HepG2 (cell line): Measurements from ENCODE around the gene DENND5B. TPM values are rescaled to one million over a fixed set of nuclear protein-coding genes. Genes with fewer than 3 reads are reported as not detected.

ENCODE experiments used
- ATAC-seq: fragments of 200-7000 bp; cut with Tn5 transposase; 3 replicates; pipeline ENCODE4 v1.9.1; 2020; ENCODE audit warnings: mild to moderate bottlenecking, moderate library complexity
- BruUV-seq: library from RNA; stranded (reverse); fragments of 400-500 nt; replicated peaks from 2 replicates; lab custom pipeline; 2021; lab: Mats Ljungman, UMichigan
- CTCF ChIA-PET: fragments of 300-600 bp; formaldehyde crosslinking; extraction: SDS; loops from one replicate; lab custom pipeline; 2021; ENCODE audit warnings: low total read pairs, inconsistent platforms, low intra/inter-chr PET ratio; lab: Yijun Ruan, JAX
- POLR2A ChIA-PET: fragments of 350-600 bp; sonication (Branson Sonifier 250); formaldehyde crosslinking; loops from one replicate; lab custom pipeline; 2020; ENCODE audit warnings: antibody characterized with exemption, inconsistent platforms; lab: Yijun Ruan, JAX
- DNase-seq: peaks from one replicate; pipeline ENCODE4 v3.0.0-alpha.2; 2015; ENCODE audit warnings: low spot score
- FAIRE-seq: peaks from 3 replicates; lab custom pipeline; 2011; peaks lifted over from hg19 to GRCh38; lab: Jason Lieb, UNC
- H2AFZ ChIP-seq: one replicate; pipeline ENCODE4 v1.6.1; 2011; ENCODE audit warnings: low read length, inconsistent platforms
- H3K27ac ChIP-seq: fragments of 300-600 bp; 3 replicates; pipeline ENCODE4 v1.8.0; 2011; ENCODE audit warnings: mixed run types, mild to moderate bottlenecking, mixed read lengths, low read length, inconsistent platforms; ENCODE audit not compliant: insufficient read depth; ENCODE audit errors: extremely low read length
- H3K27me3 ChIP-seq, 2 experiments: fragments of 200-600 bp in 1 of 2; 2 replicates in 1 of 2; 3 replicates in 1 of 2; pipeline versions ENCODE4 v1.6.0 to v1.8.0; 2011; ENCODE audit warnings: low read length in 2 of 2, mild to moderate bottlenecking in 2 of 2, moderate library complexity in 2 of 2, inconsistent platforms in 1 of 2; ENCODE audit not compliant: insufficient read depth in 2 of 2, control insufficient read depth in 1 of 2
- H3K36me3 ChIP-seq, 2 experiments: fragments of 200-600 bp in 1 of 2; replicated peaks in 1 of 2; 2 replicates in 1 of 2; 3 replicates in 1 of 2; pipeline versions ENCODE4 v1.5.1 to v1.8.0; 2011; ENCODE audit warnings: low read length in 2 of 2, inconsistent platforms in 1 of 2; ENCODE audit not compliant: insufficient read depth in 2 of 2, control insufficient read depth in 1 of 2
- H3K4me1 ChIP-seq: 2 replicates; pipeline ENCODE4 v1.5.1; 2012; ENCODE audit warnings: low read length, inconsistent platforms; ENCODE audit not compliant: insufficient read depth
- H3K4me2 ChIP-seq: 2 replicates; pipeline ENCODE4 v1.6.0; 2011; ENCODE audit warnings: low read depth, low read length, inconsistent platforms
- H3K4me3 ChIP-seq, 3 experiments: fragments of 200-600 bp in 1 of 3; sonication (generic), shearing (Covaris generic) in 1 of 3; replicated peaks in 1 of 3; 2 replicates each; pipeline ENCODE4 v1.5.1; 2011 to 2016; ENCODE audit warnings: low read length in 3 of 3, inconsistent platforms in 2 of 3, low read depth in 2 of 3, mild to moderate bottlenecking in 2 of 3, control low read depth in 1 of 3, mixed read lengths in 1 of 3; ENCODE audit not compliant: insufficient read depth in 1 of 3
- H3K79me2 ChIP-seq: one replicate; pipeline ENCODE4 v1.6.1; 2011; ENCODE audit warnings: low read length, inconsistent platforms; ENCODE audit not compliant: insufficient read depth
- H3K9ac ChIP-seq: 2 replicates; pipeline ENCODE4 v1.6.0; 2011; ENCODE audit warnings: mild to moderate bottlenecking, low read depth, low read length, inconsistent platforms; ENCODE audit not compliant: insufficient read depth
- H3K9me3 ChIP-seq: 2 replicates; pipeline ENCODE4 v1.5.1; 2012; ENCODE audit warnings: mild to moderate bottlenecking, low read length
- H4K20me1 ChIP-seq: 2 replicates; pipeline ENCODE4 v1.6.0; 2011; ENCODE audit warnings: inconsistent platforms, mild to moderate bottlenecking, low read length, moderate library complexity; ENCODE audit not compliant: insufficient read depth
- AGO2 ChIP-seq: fragments of 200-400 bp; formaldehyde crosslinking; optimal IDR thresholded peaks from 2 replicates; pipeline ENCODE3; 2017; ENCODE audit warnings: mild to moderate bottlenecking, low read depth, low read length, moderate library complexity
- CHCHD3 ChIP-seq: sonication (generic); formaldehyde crosslinking; IDR thresholded peaks from 2 replicates; pipeline ENCODE4 v1.8.0; 2022; ENCODE audit warnings: mild to moderate bottlenecking, missing genetic modification reagents, moderate library complexity
- GABPA ChIP-seq, 2 experiments: IDR thresholded peaks; 2 replicates each; pipeline ENCODE4 v1.6.1; 2011 to 2016; ENCODE audit warnings: low read depth in 2 of 2, low read length in 1 of 2, missing biosample characterization in 1 of 2, missing genetic modification characterization in 1 of 2
- LCORL ChIP-seq, 2 experiments: fragments of 450-650 bp in 1 of 2; sonication (generic) in 1 of 2; formaldehyde crosslinking in 1 of 2; IDR thresholded peaks; 2 replicates each; pipeline versions ENCODE4 v1.5.0 to v1.6.1; 2017 to 2020; ENCODE audit warnings: antibody characterized with exemption in 1 of 2, missing genetic modification reagents in 1 of 2
- NFKB2 ChIP-seq: sonication (generic); formaldehyde crosslinking; IDR thresholded peaks from 2 replicates; pipeline ENCODE4 v1.4.0; 2020; ENCODE audit warnings: missing genetic modification reagents, borderline replicate concordance
- NFKBIZ ChIP-seq: IDR thresholded peaks from 2 replicates; pipeline ENCODE4 v1.6.1; 2018; ENCODE audit warnings: missing genetic modification reagents, missing compliant biosample characterization
- RBFOX2 ChIP-seq: fragments of 200-400 bp; formaldehyde crosslinking; IDR thresholded peaks from 2 replicates; pipeline ENCODE4 v1.6.1; 2017; ENCODE audit warnings: low read depth, mild to moderate bottlenecking, low read length
- RFX3 ChIP-seq: IDR thresholded peaks from 2 replicates; pipeline ENCODE4 v1.6.1; 2016; ENCODE audit warnings: missing biosample characterization, missing genetic modification reagents
- ZIK1 ChIP-seq: sonication (generic); formaldehyde crosslinking; IDR thresholded peaks from 2 replicates; pipeline ENCODE4 v1.5.0; 2020; ENCODE audit warnings: mild to moderate bottlenecking, low read depth, missing genetic modification reagents, borderline replicate concordance
- ZNF234 ChIP-seq: sonication (generic); formaldehyde crosslinking; conservative IDR thresholded peaks from 2 replicates; pipeline ENCODE4 v1.5.1; 2020; ENCODE audit warnings: mild to moderate bottlenecking, missing genetic modification reagents
- ZNF572 ChIP-seq: sonication (generic); formaldehyde crosslinking; IDR thresholded peaks from 2 replicates; pipeline ENCODE4 v1.5.1; 2020; ENCODE audit warnings: mild to moderate bottlenecking, missing genetic modification reagents
- ZNF616 ChIP-seq: sonication (generic); formaldehyde crosslinking; IDR thresholded peaks from 2 replicates; pipeline ENCODE4 v1.5.0; 2020; ENCODE audit warnings: low read depth, mild to moderate bottlenecking, missing genetic modification reagents
- ZNF746 ChIP-seq: sonication (generic); formaldehyde crosslinking; IDR thresholded peaks from 2 replicates; pipeline ENCODE4 v1.8.0; 2022; ENCODE audit warnings: mild to moderate bottlenecking, missing genetic modification reagents
- ZNF773 ChIP-seq: sonication (generic); formaldehyde crosslinking; IDR thresholded peaks from 2 replicates; pipeline ENCODE4 v1.4.0; 2020; ENCODE audit warnings: missing genetic modification reagents, borderline replicate concordance
- WGBS: methylation state at CpG from one replicate; pipeline ENCODE4 v1.1.6; 2017; ENCODE audit warnings: low lambda C conversion rate; 5-methylcytosine and 5-hydroxymethylcytosine counted together
- in situ Hi-C: cut with HindIII; loops from 2 replicates; pipeline ENCODE4 v1.10.0; 2017; ENCODE audit warnings: low pct_unique_long_range_greater_than_20kb; ENCODE audit not compliant: extremely low pct_ligation_motif_present
- intact Hi-C: fragments of 100-400 bp; cut with micrococcal nuclease; formaldehyde crosslinking; loops from one replicate; pipeline ENCODE4 v1.10.0; 2022; ENCODE audit not compliant: unreplicated experiment
- polyA plus RNA-seq, 8 experiments: library from polyadenylated mRNA; depleted of rRNA in 3 of 8; stranded (reverse) in 7 of 8; unstranded in 1 of 8; fragments of >200 nt; fragmentation: Illumina TruSeq in 4 of 8; extraction: Trizol in 4 of 8; gene quantifications; 2 replicates each; pipeline versions ENCODE4 v1.2.1 to v1.2.3, GENCODE V29; 2011 to 2016; ENCODE audit warnings: low read depth in 4 of 8, missing spikeins in 1 of 8, mixed read lengths in 1 of 8; ENCODE audit not compliant: insufficient read depth in 1 of 8
- total RNA-seq, 5 experiments: library from RNA; depleted of rRNA; stranded (reverse); fragments of >200 nt; fragmentation: Illumina TruSeq; extraction: Trizol; gene quantifications; 2 replicates each; pipeline ENCODE4 v1.2.3, GENCODE V29; 2016; ENCODE audit warnings: low read depth in 1 of 5
- TF ChIP-seq, protein P1 (sequence below): sonication (generic); formaldehyde crosslinking; IDR thresholded peaks from 2 replicates; pipeline ENCODE4 v1.4.0; 2020; ENCODE audit warnings: missing genetic modification reagents, borderline replicate concordance

Gene DENND5B
- total and polyA plus RNA-seq, 2 of the 13 experiments (the other 11 are each of a cell fraction or from before 2014, with no cell fraction given), result 14.7 to 18.7 TPM

DNA sequence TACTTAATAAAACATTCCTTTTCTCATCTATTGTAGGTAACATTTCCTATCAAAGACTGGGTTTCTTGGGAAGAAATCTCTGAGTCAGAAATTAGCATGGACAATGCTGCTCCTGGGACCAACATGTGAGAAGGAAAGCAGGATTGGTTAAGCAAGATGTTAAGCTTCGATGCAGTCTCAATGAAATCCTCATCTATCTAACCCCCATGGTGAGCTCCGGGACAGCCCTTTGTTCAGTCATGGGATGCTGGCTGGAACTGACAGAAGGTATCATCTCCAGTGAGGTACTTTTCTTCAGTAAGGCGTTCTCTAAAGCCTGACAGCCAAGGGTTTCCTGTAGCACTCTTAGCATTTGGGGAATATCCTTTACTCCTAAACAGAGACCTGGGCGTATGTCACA is 182.2 kb downstream of the DENND5B start:
- no peak overlapping the region for H3K4me3 ChIP-seq
- ChIA-PET CTCF (no interaction called here), POLR2A (no interaction called here)
- in situ Hi-C loops, result loop anchor here (25.0 kb wide), 1 partner anchor 104 kb away; no protein-coding TSS in a partner anchor
- no peak for DNase-seq
- H3K9ac ChIP-seq, result no peak overlapping the region
- no peak overlapping the region for H3K4me2 ChIP-seq
- no peaks in the 10 kb centered on the region for H4K20me1 ChIP-seq
- intact Hi-C loops, result loop anchor here (10.0 kb wide), 1 partner anchor 896 kb away; no protein-coding TSS in a partner anchor
- no peak overlapping the region for H2AFZ ChIP-seq
- H3K79me2 ChIP-seq, result no peaks in the 10 kb centered on the region
- no peaks in the 10 kb centered on the region for H3K27me3 ChIP-seq
- ATAC-seq, result no peak
- WGBS, result 94% methylated on average over 4 of the region's 4 CpGs
- BruUV-seq, result no TSS peak
- no peak overlapping the region for H3K27ac ChIP-seq
- no peaks in the 10 kb centered on the region for H3K4me1 ChIP-seq
- no peak for FAIRE-seq
- TF ChIP-seq NFKB2 (CRISPR knock-in tag) (no peak), NFKBIZ (CRISPR knock-in tag) (no peak), ZNF773 (CRISPR knock-in tag) (no peak), ZNF572 (CRISPR knock-in tag) (no peak), ZNF234 (CRISPR knock-in tag) (no peak), LCORL (IDR thresholded peaks at IDR 0.05) (no peak), LCORL (CRISPR knock-in tag; IDR thresholded peaks at IDR 0.05) (no peak)
- H3K36me3 ChIP-seq, result peaks cover 2 to 13% of the 10 kb centered on the region in 2 experiments; a peak in 3 of 5 replicates
- H3K9me3 ChIP-seq, result no peaks in the 10 kb centered on the region

- H3K79me2 ChIP-seq, result no peaks in the 10 kb centered on the region
- CTCF ChIA-PET, result no interaction called here
- intact Hi-C loops (loop anchor here (10.0 kb wide), 1 partner anchor 897 kb away; no protein-coding TSS in a partner anchor), in situ Hi-C loops (loop anchor here (25.0 kb wide), 1 partner anchor 105 kb away; no protein-coding TSS in a partner anchor)
- no peaks in the 10 kb centered on the region for H3K4me1 ChIP-seq
- POLR2A ChIA-PET, result no interaction called here
- BruUV-seq, result no TSS peak
- no peak for DNase-seq
- H3K9me3 ChIP-seq, result no peaks in the 10 kb centered on the region
- no peak for TF ChIP-seq AGO2
- no peak for TF ChIP-seq ZNF746 (CRISPR knock-in tag)
- no peak for TF ChIP-seq ZNF616 (CRISPR knock-in tag)
- TF ChIP-seq RFX3, result no peak
- TF ChIP-seq CHCHD3 (CRISPR knock-in tag), result no peak
- TF ChIP-seq RBFOX2, result no peak
- no peak for TF ChIP-seq GABPA (IDR thresholded peaks at IDR 0.05; ENCODE audit: low read depth, low read length)
- TF ChIP-seq GABPA (CRISPR knock-in tag; IDR thresholded peaks at IDR 0.05; ENCODE audit: low read depth), result no peak
- TF ChIP-seq, protein P1, sequence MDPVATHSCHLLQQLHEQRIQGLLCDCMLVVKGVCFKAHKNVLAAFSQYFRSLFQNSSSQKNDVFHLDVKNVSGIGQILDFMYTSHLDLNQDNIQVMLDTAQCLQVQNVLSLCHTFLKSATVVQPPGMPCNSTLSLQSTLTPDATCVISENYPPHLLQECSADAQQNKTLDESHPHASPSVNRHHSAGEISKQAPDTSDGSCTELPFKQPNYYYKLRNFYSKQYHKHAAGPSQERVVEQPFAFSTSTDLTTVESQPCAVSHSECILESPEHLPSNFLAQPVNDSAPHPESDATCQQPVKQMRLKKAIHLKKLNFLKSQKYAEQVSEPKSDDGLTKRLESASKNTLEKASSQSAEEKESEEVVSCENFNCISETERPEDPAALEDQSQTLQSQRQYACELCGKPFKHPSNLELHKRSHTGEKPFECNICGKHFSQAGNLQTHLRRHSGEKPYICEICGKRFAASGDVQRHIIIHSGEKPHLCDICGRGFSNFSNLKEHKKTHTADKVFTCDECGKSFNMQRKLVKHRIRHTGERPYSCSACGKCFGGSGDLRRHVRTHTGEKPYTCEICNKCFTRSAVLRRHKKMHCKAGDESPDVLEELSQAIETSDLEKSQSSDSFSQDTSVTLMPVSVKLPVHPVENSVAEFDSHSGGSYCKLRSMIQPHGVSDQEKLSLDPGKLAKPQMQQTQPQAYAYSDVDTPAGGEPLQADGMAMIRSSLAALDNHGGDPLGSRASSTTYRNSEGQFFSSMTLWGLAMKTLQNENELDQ, result no peak
- no peak for TF ChIP-seq ZIK1 (CRISPR knock-in tag)
- 100% methylated on average over 1 of the region's 1 CpG for WGBS
- FAIRE-seq, result no peak
- no peak overlapping the region for H3K4me2 ChIP-seq
- H3K9ac ChIP-seq, result no peak overlapping the region
- peaks cover 2 to 6% of the 10 kb centered on the region in 2 experiments; a peak in 2 of 5 replicates for H3K36me3 ChIP-seq
- ATAC-seq, result no peak
- H2AFZ ChIP-seq, result no peak overlapping the region
- H4K20me1 ChIP-seq, result no peaks in the 10 kb centered on the region
- H3K27me3 ChIP-seq, result no peaks in the 10 kb centered on the region
- no peak overlapping the region for H3K4me3 ChIP-seq
- no peak overlapping the region for H3K27ac ChIP-seq
These were observed 183.4 kb downstream of the DENND5B start for GRCh38 chr12:31407562-31407961.
